Renal pelvis (tissue), 4 donors: Measurements from ENCODE around the gene ENDOU. TPM values are rescaled to one million over a fixed set of nuclear protein-coding genes. Genes with fewer than 3 reads are reported as not detected.

Source experiments
- DNase-seq: peaks from one replicate; pipeline ENCODE4 v3.0.0-alpha.2; 2013
- polyA plus RNA-seq, 3 donors: library from polyadenylated mRNA; unstranded; fragments of 120-200 nt; gene quantifications; one replicate each; pipeline ENCODE4 v1.2.1, GENCODE V29; 2013; ENCODE audit not compliant: insufficient read length in 3 of 3

The ENDOU gene
- polyA plus RNA-seq, 3 donors: 0.26 to 0.48 (median 0.46) TPM

GRCh38 chr12:47744005-47744651 lies 18.8 kb upstream of the ENDOU start:
- DNase-seq: no peak

- DNase-seq: no peak
Measured at GRCh38 chr12:47743311-47743860, 18.1 kb upstream of the ENDOU start.

- DNase-seq: no peak
Measured at GRCh38 chr12:47742253-47742825, 17.0 kb upstream of the ENDOU start.

- DNase-seq: no peak
Measured at GRCh38 chr12:47741340-47741703, 16.0 kb upstream of the ENDOU start.

GRCh38 chr12:47740606-47741339 lies 15.5 kb upstream of the ENDOU start:
- no peak for DNase-seq

GRCh38 chr12:47739979-47740378 lies 14.7 kb upstream of the ENDOU start:
- DNase-seq: no peak

- DNase-seq: no peak
Measured at GRCh38 chr12:47739297-47739696, 14.0 kb upstream of the ENDOU start.

GRCh38 chr12:47737936-47738594 lies 12.8 kb upstream of the ENDOU start:
- no peak for DNase-seq

GRCh38 chr12:47736877-47737676 lies 11.8 kb upstream of the ENDOU start:
- DNase-seq: no peak

- DNase-seq: no peak
Measured at GRCh38 chr12:47736216-47736615, 10.9 kb upstream of the ENDOU start.

GRCh38 chr12:47735649-47736048 lies 10.4 kb upstream of the ENDOU start:
- no peak for DNase-seq

GRCh38 chr12:47734725-47735480 lies 9.6 kb upstream of the ENDOU start:
- DNase-seq: no peak

- DNase-seq: no peak
Measured at GRCh38 chr12:47733142-47733541, 7.9 kb upstream of the ENDOU start.

- no peak for DNase-seq
Measured at GRCh38 chr12:47732504-47732903, 7.2 kb upstream of the ENDOU start.

GRCh38 chr12:47731723-47732122 lies 6.4 kb upstream of the ENDOU start:
- no peak for DNase-seq

GRCh38 chr12:47730341-47730744 lies 5.1 kb upstream of the ENDOU start:
- no peak for DNase-seq

- DNase-seq: no peak
Measured at GRCh38 chr12:47729233-47729632, 3.9 kb upstream of the ENDOU start.

GRCh38 chr12:47725893-47726292 lies 603 bp upstream of the ENDOU start:
- no peak for DNase-seq

- no peak for DNase-seq
Measured at GRCh38 chr12:47722941-47723631, 2.2 kb downstream of the ENDOU start.

GRCh38 chr12:47722136-47722834 lies 3.0 kb downstream of the ENDOU start:
- DNase-seq: no peak
